Erythroblast (primary cell): ENCODE data around the gene PLEKHH3.

Experiments used
- GATA1 ChIP-seq: IDR thresholded peaks from 2 replicates; pipeline ENCODE4 v1.6.1; 2011; ENCODE audit warnings: low read depth, mild to moderate bottlenecking, control low read depth, low read length, moderate library complexity
- POLR2A ChIP-seq: IDR thresholded peaks from 2 replicates; pipeline ENCODE4 v1.6.1; 2011; ENCODE audit warnings: mild to moderate bottlenecking, low read length

- TF ChIP-seq POLR2A, result no peak
- peak; percentile 68 for TF ChIP-seq GATA1
Observed at GRCh38 chr17:42698736-42699414, 22.1 kb upstream of the PLEKHH3 start.
